ENCODE measurements around the gene NANOGP8.

NANOGP8 gene

GRCh38 chr15:35058534-35059054 is 26.5 kb downstream of the NANOGP8 start:
- peak; percentile 33 for DNase-seq

DNA sequence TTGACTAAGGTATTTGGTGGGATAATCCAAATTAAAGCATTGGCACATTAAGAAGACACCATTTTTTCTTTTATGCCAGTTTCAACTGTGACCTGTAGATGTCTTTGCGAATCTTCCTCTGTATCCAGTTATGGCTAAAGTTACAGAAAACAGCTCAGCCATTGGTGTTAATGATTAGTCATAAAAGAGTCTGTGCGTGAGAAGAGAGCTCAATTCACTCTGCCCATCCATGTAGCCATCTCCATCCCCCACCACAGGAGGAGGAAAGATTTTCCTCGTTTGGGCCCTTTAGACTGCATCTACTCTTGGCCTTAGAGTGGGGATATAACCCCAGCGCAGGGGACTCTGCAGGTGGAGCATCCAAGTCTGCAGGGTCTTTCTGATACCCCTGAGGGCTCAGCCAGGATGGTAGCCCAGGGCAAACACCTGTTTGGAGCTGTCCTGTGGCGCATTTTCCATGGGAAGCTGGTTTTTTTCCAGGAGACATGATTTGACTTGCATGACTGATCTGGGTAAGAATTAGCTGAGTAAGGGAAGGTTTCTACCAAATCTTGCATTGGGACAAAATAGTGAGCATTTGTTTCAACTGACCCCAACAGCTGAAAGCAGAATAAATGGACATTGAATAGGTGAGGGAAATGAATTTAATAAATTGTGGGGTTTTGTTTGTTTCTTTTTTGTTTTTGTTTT is 29.5 kb downstream of the NANOGP8 start:
- no peak for DNase-seq

- no peak for DNase-seq
These were observed 30.7 kb downstream of the NANOGP8 start for GRCh38 chr15:35054380-35054779.

DNA sequence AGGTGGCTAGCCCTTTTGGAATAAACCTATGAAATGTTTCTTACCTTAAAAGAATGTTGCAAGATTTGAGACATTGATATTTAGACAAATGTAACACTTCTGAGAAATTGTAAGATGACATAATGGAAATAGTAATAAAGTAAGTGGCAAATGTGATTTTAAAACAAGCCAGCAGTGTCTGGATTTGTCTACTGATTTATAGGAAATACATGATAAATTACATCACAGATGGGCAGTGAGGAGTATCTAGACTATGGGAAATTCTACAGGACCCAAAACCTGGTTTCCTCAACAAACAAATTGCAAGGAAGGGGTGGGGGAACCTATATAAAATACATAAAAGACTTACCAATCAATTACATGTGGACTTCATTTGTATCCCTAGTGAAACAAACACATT is 37.1 kb downstream of the NANOGP8 start:
- no peak for DNase-seq

- no peak for DNase-seq
These were observed 37.6 kb downstream of the NANOGP8 start for GRCh38 chr15:35047528-35047927.

DNA sequence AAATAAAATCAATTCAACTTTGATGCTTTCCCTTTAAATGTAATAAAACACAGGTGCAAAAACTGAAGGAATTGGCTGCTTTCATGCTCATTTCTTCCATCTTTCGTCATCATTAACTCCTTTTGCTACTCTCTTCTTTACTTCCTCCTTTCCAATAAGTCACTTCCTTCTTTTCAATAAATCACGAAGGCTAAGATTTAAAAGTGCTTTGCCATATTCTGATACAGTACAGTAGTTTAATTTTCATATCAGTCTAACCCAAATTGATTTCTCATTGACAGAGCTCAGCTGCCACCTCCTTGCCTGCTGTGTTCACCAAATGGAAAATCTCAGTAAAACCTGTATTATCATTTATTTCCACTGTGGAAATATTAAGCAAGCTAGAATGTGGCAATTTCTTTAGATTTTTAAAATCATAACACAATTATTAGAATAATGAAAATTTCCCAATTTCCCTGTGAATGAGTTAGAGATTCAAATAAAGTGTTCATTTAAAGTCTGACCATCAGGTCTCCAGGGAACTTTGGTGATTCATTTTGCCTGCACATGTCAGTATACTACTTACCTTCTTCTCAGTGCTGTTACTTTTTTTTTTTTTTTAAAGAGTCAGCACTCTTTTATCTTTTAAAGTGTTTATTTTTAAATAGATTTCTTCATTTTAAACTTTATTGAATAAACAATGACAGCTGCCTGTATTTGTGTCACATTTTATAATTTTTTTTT is 41.6 kb downstream of the NANOGP8 start:
- DNase-seq = peak; percentile 58

GRCh38 chr15:35040339-35041255 is 44.5 kb downstream of the NANOGP8 start:
- DNase-seq = no peak

DNA sequence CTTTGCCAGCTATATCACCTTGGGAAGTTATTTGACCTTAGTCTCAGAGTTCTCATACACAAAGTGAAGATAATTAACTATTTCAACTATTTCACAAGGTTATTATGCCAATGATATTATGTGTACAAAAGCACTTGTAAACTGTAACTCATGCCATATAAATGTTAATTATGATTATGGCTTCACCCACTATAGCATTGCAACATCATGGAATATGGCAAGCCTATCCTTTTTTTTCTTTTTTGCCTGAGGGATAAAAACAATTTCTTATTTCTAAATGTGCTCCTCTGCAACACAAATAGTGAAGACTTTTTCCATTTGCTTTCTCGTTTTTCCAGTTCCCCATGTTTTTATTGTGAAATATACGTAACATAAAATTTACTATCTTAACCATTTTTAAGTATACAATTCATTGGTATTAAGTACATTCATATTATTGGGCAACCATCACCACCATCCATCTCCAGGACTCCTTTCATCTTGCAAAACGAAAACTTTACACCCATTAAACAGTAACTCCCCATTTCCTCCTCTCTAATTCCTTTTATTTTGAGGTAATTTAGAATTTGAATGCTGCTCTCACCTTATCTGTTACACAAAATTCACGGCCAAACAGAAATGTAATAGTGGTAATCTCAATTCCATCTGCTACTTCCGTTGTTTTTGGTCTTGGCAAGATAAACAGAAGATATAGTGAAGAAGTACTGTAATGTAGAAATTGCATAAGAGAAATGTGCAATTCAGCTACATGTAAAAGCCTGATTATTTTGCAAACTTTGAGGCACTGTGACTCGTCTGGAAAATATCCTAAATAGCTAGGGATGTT is 46.3 kb downstream of the NANOGP8 start:
- no peak for DNase-seq

Data from MV-4-11 (cell line).